Ovary (tissue), 3 donors: ENCODE measurements around the gene L3MBTL1.

Source experiments
- EP300 ChIP-seq: sonication (generic); formaldehyde crosslinking; IDR thresholded peaks from one replicate; pipeline ENCODE4 v1.6.1; 2017; ENCODE audit warnings: antibody characterized with exemption
- POLR2A ChIP-seq: fragments of 450-650 bp; IDR thresholded peaks from one replicate; pipeline ENCODE4 v1.6.1; 2017; ENCODE audit warnings: antibody characterized with exemption, mild to moderate bottlenecking, moderate library complexity
- TF ChIP-seq, protein P1 (sequence below), 3 donors: fragments of 450-650 bp in 2 of 3; fragments of 200-600 bp in 1 of 3; IDR thresholded peaks; one replicate each; pipeline versions ENCODE4 v1.5.1 to v1.8.0; 2016 to 2022; ENCODE audit warnings: antibody characterized with exemption in 3 of 3, mild to moderate bottlenecking in 1 of 3
- donor health status: DM: no; HTN: no; CAD: no.

DNA sequence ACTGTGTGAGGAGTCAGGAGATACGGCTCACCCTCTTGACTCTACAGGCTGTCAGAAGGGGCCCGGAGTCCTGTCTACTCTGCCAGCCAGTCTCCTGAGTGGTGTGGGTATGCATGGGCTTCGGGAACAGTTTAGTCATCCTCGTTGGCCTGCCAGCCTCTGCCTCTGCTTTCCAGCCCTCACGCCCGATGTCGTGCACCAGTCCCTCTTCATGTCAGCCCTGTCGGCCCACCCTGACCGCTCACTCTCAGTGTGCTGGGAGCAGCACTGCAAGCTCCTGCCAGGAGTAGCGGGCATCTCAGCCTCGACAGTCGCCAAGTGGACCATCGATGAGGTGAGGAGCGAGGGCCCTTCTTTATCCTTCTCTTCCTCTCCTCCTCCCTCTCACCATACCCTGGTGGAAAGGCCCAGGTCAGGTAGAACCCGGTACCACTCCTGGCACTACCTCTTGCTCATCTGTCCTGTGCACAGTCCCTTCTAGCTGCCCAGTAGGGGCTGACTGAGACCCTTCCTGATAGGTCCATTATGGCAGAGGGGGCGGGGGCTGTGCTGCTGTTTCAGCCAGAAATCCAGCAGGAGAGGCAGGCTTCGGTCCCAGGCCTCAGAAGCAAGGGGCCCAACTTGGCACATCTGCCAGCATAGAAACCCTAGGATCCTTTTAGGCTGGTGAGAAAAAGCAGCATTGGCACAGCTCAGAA lies 32.6 kb downstream of the L3MBTL1 start:
- TF ChIP-seq, protein P1, sequence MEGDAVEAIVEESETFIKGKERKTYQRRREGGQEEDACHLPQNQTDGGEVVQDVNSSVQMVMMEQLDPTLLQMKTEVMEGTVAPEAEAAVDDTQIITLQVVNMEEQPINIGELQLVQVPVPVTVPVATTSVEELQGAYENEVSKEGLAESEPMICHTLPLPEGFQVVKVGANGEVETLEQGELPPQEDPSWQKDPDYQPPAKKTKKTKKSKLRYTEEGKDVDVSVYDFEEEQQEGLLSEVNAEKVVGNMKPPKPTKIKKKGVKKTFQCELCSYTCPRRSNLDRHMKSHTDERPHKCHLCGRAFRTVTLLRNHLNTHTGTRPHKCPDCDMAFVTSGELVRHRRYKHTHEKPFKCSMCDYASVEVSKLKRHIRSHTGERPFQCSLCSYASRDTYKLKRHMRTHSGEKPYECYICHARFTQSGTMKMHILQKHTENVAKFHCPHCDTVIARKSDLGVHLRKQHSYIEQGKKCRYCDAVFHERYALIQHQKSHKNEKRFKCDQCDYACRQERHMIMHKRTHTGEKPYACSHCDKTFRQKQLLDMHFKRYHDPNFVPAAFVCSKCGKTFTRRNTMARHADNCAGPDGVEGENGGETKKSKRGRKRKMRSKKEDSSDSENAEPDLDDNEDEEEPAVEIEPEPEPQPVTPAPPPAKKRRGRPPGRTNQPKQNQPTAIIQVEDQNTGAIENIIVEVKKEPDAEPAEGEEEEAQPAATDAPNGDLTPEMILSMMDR (IDR thresholded peaks at IDR 0.05) = no peak
- TF ChIP-seq POLR2A (no peak), EP300 (no peak)
